NCI-H1048 (cell line): ENCODE data around the gene WNT1.

Experiments used
- DNase-seq: peaks from one replicate; lab custom pipeline; 2025; lab: John Stamatoyannopoulos, UW

WNT1 gene

DNA sequence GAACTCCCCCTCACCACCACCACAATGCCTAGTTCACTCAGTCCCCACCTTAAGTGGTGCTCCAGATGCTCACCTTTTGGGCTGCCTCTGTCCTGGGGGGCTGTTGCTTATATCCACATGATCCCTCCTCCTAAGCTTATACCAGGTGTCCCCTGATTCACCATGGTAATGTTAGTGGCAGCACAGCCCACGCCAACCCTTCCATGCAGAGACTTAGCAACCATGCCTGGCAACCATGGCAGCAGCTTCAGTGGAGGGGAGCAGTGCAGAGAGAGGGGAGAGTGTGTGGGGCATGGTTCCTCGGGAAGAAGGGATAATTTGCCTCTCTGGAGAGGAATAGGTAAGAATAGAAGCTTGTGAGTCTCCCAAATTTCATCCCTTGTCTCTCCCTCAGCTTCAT lies 22.2 kb downstream of the WNT1 start:
- no peak for DNase-seq

DNA sequence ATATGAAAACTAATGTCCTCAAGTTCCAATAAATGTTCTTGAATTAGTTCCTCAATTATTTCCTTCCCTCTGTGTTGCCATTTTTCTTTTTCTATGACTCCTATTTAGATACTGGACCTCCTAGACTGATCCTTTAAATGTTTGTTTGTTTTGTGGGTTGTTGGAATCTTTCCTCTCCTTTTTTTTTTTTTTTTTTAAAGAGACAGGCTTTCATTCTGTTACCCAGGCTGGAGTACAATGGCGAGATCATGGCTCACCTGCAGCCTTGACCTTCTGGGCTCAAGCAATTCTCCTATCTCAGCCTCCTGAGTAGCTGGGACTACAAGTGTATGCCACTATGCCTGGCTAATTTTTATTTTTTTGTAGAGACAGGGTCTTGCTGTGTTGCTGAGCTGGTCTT lies 30.8 kb downstream of the WNT1 start:
- DNase-seq, result no peak

DNA sequence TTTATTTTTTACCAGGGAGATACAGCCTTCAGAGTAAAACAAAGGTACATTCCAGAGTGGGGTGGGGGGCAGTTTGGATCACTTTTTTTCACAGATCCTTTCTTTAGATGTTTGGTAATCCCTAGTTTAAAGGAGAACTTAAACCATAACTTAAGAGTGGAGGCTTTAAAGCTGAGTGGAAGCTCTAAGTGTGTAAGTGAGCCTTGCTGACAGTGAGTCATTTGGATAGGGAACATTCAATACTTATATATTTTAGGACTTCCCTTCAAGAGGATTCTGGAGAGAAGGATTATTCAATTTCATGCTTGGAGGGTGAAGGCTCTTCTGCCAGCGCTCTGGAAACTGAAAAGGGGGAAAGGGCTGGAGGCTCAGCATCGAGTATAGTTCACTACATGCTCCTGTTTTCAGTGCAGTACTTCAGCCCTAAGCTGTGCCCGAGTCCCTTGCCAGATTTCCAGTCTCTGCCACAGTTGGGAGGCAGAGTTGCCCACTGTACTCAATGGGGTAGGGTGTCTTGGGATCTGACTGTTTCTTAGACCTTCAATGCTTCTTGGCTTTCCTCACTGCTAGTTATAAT lies 32.1 kb downstream of the WNT1 start:
- DNase-seq, result no peak

GRCh38 chr12:49012739-49013138 lies 34.6 kb downstream of the WNT1 start:
- DNase-seq, result no peak

GRCh38 chr12:49013428-49013827 lies 35.3 kb downstream of the WNT1 start:
- no peak for DNase-seq

DNA sequence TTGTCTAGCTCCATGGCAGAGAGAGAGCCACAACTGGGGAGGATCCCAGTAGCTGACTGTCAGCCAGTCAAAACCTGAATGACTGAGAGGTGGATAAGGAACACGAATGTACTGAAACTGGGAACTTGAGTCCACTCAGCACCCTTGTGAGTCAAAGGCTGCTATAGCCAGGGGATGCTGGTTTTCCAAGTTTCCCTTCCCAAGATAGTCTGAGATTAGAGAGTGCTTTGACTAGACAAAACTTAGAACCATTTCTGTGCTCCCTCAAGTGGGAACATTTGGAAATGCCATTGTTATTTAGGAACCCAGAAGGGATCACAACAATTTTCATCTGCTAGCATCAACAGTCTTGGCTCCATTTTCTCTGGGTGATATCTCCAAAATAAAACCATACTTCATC lies 36.4 kb downstream of the WNT1 start:
- no peak for DNase-seq

DNA sequence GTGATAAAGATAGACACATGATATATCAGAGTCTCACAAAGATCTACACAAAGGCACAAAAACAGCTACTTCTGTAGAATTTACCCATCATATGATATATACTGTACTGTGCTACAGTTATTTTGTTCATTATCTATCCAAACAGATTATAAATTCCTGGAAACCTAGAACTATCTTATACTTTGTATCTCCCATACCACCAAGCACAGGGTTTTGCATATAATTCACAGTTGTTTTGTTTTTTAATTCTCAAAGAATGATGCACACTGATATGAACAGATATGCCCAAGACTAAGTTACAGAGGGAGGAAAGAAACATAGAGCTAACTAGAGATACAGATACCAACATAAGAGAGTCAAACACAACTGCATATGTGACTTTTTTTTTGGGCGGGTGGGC lies 37.1 kb downstream of the WNT1 start:
- no peak for DNase-seq

DNA sequence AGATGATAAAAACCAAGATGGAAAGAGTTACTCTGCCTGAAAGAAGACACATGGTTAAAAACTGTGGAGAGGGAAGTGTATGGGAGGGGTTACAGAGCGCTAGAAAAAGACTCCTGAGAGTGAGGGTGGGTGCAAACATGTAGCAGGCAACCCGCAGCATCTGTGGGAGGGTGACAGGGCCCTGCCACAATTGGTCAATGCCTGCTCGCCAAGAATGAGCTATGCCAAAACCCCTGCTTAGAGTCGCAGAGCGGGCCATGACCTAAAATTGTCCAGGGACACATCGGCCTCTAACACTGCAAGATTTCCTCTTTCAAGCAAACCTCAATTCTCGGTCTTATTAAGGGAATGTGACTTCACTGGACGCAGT lies 39.8 kb downstream of the WNT1 start:
- DNase-seq, result no peak

GRCh38 chr12:49018261-49019119 lies 40.4 kb downstream of the WNT1 start, which contains the start of gene PRKAG1:
PRKAG1 (minus strand) TSS chr12:49018776; CDS start chr12:49018740, 36 bp downstream.
- DNase-seq, result peak; percentile 83

- DNase-seq, result no peak
These were observed 41.0 kb downstream of the WNT1 start for GRCh38 chr12:49019120-49019430.

DNA sequence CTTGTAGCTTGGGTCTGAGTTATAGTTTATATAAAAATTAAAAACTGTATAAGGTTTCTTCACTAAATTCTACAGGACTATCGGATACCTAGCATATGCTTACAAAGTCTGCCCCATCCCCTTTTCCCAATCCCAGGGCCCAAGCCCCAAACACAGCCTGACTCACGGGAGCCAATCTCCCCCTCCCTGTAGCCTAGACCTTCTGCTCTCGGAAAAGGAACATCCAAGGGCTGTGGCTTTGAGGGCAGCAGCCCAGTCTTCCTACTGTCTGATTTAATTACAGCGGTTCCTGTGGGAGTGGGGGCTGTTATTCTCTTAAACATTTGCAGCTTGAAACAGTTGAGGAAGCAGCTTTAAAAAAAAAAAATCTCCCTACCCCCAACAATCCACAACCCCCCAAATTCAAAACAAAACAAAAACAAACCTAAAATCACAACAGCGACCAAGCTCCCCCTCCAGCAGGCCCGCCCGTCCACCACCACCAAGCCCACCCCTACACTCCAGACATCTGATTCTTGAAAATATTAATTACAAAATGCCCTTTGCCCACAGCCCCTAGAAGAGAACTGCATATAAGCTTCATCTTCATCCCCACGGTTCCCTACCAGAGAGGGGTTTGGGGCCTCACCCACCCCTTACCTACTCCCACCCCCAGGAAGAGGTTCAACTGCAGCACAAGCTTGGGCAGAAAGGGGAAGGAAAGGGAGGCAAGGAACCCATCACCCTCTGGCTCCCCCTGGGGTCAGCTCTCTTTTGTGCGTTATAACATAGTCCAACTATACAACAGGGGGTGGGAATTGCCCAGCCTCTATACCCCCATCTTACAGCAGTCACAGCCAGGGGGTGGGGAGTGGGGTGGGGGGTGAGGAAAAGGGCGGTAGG lies 41.6 kb downstream of the WNT1 start:
- DNase-seq, result no peak

GRCh38 chr12:49020441-49020840 lies 42.3 kb downstream of the WNT1 start:
- no peak for DNase-seq

DNA sequence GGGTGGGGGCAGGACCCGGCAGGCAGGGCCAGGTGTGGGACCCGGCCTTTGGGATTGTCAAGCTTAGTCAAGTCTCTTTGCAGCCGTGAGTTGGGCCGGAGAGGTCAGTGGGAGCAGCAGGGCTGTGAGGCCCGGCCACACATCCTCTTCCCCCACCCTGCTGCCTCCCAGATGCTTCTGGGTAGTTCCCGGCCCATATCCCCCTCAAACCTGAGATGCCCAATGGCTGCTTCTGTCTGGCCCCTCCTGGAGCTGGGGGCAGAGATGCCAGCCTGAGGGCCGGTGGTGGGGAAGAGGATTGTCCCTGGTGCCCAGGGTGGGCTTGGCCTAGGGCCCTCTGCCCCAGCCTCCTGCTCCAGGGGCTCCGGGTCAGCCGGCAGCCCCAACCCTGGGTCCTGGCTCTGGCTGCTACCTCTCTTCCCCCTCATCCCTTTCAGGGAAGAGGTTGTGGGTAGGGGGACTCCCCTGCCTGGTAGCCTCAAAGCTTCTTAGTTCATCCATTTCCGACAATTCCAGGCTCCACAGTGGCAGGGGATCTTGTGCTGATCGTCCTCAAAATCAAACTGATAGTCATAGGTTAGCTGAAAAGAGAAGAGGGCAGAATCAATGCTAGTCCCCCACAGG lies 43.3 kb downstream of the WNT1 start:
- no peak for DNase-seq

DNA sequence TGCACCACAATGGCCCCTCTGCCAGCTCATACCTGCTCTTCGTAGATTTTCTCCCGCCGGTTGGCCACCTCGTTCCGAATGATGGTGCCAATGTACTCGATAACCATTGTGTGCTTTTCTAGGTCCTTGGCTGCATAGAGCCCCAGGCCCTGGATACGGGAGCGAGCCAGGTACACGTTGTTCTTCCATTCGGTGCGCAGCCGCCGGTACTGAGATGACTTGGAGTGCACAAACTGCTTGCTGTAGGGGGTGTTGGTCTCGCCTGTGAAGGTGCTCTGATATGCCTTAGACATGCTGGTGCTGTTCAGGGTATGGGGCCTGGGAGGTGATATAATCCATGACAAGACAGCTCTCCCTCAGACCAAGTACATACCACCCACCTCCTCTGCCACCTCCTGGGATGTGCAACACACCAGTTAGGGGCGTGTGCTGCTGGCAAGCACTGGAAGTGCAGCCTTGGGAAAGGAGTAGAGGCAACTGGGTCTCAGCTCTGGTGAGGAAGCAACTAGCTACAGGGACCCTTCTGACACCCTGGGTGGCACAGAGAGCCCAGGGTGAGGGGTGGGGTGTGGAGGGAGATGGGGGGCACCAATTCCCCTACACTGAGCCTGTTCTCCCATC lies 44.5 kb downstream of the WNT1 start:
- DNase-seq, result no peak

GRCh38 chr12:49023812-49024211 lies 45.7 kb downstream of the WNT1 start:
- DNase-seq, result no peak

GRCh38 chr12:49024543-49024942 lies 46.4 kb downstream of the WNT1 start:
- DNase-seq, result no peak

GRCh38 chr12:49025463-49025862 lies 47.3 kb downstream of the WNT1 start:
- no peak for DNase-seq

GRCh38 chr12:49026101-49026500 lies 48.0 kb downstream of the WNT1 start:
- no peak for DNase-seq

DNA sequence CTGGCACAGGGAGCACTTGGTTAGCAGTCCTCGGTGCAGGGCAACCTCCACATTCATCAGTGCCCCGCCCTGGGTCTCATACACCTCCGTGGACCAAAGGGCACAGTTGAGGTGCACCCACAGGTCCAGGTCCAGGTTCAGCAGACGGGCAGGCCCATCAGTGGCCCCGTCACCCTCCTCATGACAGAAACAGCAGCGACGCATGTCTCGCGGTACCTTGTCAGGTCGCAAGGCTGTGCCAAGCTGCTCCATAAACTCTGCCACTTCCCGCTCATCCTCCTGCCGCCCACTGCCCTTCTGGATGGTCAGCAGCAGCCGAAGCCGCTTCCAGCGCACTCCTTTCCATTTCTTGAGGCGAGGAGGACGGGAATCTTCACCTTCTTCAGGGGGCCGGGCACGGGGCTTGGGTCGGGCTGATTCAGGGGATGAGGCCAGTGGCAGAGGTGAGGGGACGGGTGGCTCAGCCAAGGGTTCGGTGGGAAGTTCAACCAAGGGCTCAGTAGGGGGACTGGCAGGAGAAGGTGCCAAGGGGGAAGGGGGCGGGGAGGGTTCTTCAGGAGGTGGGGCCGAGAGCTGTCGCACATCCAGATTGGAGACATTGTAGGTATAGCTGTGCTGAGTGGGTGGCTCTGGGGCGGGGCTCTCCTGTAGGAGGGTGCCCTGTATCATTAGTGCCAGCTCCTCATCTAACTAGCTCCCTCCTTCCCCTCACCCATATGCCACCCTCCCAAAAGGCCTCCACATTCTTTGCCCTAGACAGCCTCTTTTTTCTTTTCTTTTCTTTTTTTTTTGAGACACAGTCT lies 48.8 kb downstream of the WNT1 start:
- DNase-seq, result no peak

DNA sequence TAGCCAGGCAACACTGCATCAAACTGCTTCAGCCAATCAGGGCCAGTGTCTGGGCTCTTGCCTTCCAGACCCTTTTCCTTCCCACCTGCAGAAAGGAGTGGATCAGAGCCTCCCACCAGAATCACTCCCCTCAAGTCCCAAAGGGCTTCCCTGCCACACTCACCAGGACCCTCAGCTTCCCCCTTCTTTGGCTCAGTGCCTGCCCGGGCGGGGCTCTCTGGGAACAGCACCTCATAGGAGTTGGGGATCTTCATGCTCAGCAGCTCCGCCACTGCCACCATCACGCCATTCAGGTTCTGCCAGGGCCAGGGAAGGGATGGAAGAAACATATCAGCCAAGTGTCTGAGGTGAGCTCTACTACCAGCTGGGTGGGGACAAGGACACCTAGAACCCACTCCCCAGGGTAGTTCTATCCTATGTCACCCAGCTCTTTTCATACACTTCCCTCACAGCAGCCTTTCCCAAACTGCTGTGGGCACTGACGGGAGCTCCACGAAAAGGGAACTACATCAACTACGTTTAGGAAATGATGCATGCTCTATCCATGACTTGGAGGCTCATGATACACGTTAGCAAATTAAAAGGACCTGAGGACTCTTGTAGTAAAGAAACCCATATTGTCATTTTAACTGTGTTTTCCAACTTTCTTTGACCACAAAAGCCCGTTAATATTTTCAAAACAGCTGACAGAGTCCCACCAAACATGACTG lies 49.9 kb downstream of the WNT1 start:
- DNase-seq, result no peak
